Measurements from ENCODE around the gene AIG1.

- TF ChIP-seq, protein P1, sequence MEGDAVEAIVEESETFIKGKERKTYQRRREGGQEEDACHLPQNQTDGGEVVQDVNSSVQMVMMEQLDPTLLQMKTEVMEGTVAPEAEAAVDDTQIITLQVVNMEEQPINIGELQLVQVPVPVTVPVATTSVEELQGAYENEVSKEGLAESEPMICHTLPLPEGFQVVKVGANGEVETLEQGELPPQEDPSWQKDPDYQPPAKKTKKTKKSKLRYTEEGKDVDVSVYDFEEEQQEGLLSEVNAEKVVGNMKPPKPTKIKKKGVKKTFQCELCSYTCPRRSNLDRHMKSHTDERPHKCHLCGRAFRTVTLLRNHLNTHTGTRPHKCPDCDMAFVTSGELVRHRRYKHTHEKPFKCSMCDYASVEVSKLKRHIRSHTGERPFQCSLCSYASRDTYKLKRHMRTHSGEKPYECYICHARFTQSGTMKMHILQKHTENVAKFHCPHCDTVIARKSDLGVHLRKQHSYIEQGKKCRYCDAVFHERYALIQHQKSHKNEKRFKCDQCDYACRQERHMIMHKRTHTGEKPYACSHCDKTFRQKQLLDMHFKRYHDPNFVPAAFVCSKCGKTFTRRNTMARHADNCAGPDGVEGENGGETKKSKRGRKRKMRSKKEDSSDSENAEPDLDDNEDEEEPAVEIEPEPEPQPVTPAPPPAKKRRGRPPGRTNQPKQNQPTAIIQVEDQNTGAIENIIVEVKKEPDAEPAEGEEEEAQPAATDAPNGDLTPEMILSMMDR (conservative IDR thresholded peaks at IDR 0.05; ENCODE audit: low read depth, low read length) = no peak
- TF ChIP-seq EZH2 (IDR thresholded peaks at IDR 0.05; ENCODE audit: borderline replicate concordance, low read depth, low read length, poor library complexity, severe bottlenecking) = no peak
These were observed 11.1 kb upstream of the AIG1 start for GRCh38 chr6:143049611-143050010.

Data from A673 (cell line).